HepG2 (cell line): ENCODE measurements around the gene NBEA. TPM values are rescaled to one million over a fixed set of nuclear protein-coding genes. Genes with fewer than 3 reads are reported as not detected.

Source experiments
- ATAC-seq: fragments of 200-7000 bp; cut with Tn5 transposase; 3 replicates; pipeline ENCODE4 v1.9.1; 2020; ENCODE audit warnings: mild to moderate bottlenecking, moderate library complexity
- BruUV-seq: library from RNA; stranded (reverse); fragments of 400-500 nt; replicated peaks from 2 replicates; lab custom pipeline; 2021; lab: Mats Ljungman, UMichigan
- CTCF ChIA-PET: fragments of 300-600 bp; formaldehyde crosslinking; extraction: SDS; loops from one replicate; lab custom pipeline; 2021; ENCODE audit warnings: low total read pairs, inconsistent platforms, low intra/inter-chr PET ratio; lab: Yijun Ruan, JAX
- POLR2A ChIA-PET: fragments of 350-600 bp; sonication (Branson Sonifier 250); formaldehyde crosslinking; loops from one replicate; lab custom pipeline; 2020; ENCODE audit warnings: antibody characterized with exemption, inconsistent platforms; lab: Yijun Ruan, JAX
- DNase-seq: peaks from one replicate; pipeline ENCODE4 v3.0.0-alpha.2; 2015; ENCODE audit warnings: low spot score
- FAIRE-seq: peaks from 3 replicates; lab custom pipeline; 2011; peaks lifted over from hg19 to GRCh38; lab: Jason Lieb, UNC
- H2AFZ ChIP-seq: one replicate; pipeline ENCODE4 v1.6.1; 2011; ENCODE audit warnings: low read length, inconsistent platforms
- H3K27ac ChIP-seq: fragments of 300-600 bp; 3 replicates; pipeline ENCODE4 v1.8.0; 2011; ENCODE audit warnings: mixed run types, mild to moderate bottlenecking, mixed read lengths, low read length, inconsistent platforms; ENCODE audit not compliant: insufficient read depth; ENCODE audit errors: extremely low read length
- H3K27me3 ChIP-seq, 2 experiments: fragments of 200-600 bp in 1 of 2; 2 replicates in 1 of 2; 3 replicates in 1 of 2; pipeline versions ENCODE4 v1.6.0 to v1.8.0; 2011; ENCODE audit warnings: low read length in 2 of 2, mild to moderate bottlenecking in 2 of 2, moderate library complexity in 2 of 2, inconsistent platforms in 1 of 2; ENCODE audit not compliant: insufficient read depth in 2 of 2, control insufficient read depth in 1 of 2
- H3K36me3 ChIP-seq, 2 experiments: fragments of 200-600 bp in 1 of 2; replicated peaks in 1 of 2; 2 replicates in 1 of 2; 3 replicates in 1 of 2; pipeline versions ENCODE4 v1.5.1 to v1.8.0; 2011; ENCODE audit warnings: low read length in 2 of 2, inconsistent platforms in 1 of 2; ENCODE audit not compliant: insufficient read depth in 2 of 2, control insufficient read depth in 1 of 2
- H3K4me1 ChIP-seq: 2 replicates; pipeline ENCODE4 v1.5.1; 2012; ENCODE audit warnings: low read length, inconsistent platforms; ENCODE audit not compliant: insufficient read depth
- H3K4me2 ChIP-seq: 2 replicates; pipeline ENCODE4 v1.6.0; 2011; ENCODE audit warnings: low read depth, low read length, inconsistent platforms
- H3K4me3 ChIP-seq, 3 experiments: fragments of 200-600 bp in 1 of 3; sonication (generic), shearing (Covaris generic) in 1 of 3; replicated peaks in 1 of 3; 2 replicates each; pipeline ENCODE4 v1.5.1; 2011 to 2016; ENCODE audit warnings: low read length in 3 of 3, inconsistent platforms in 2 of 3, low read depth in 2 of 3, mild to moderate bottlenecking in 2 of 3, control low read depth in 1 of 3, mixed read lengths in 1 of 3; ENCODE audit not compliant: insufficient read depth in 1 of 3
- H3K79me2 ChIP-seq: one replicate; pipeline ENCODE4 v1.6.1; 2011; ENCODE audit warnings: low read length, inconsistent platforms; ENCODE audit not compliant: insufficient read depth
- H3K9ac ChIP-seq: 2 replicates; pipeline ENCODE4 v1.6.0; 2011; ENCODE audit warnings: mild to moderate bottlenecking, low read depth, low read length, inconsistent platforms; ENCODE audit not compliant: insufficient read depth
- H3K9me3 ChIP-seq: 2 replicates; pipeline ENCODE4 v1.5.1; 2012; ENCODE audit warnings: mild to moderate bottlenecking, low read length
- H4K20me1 ChIP-seq: 2 replicates; pipeline ENCODE4 v1.6.0; 2011; ENCODE audit warnings: inconsistent platforms, mild to moderate bottlenecking, low read length, moderate library complexity; ENCODE audit not compliant: insufficient read depth
- GFI1 ChIP-seq: sonication (generic); formaldehyde crosslinking; IDR thresholded peaks from 2 replicates; pipeline ENCODE4 v1.5.0; 2020; ENCODE audit warnings: missing genetic modification reagents, mild to moderate bottlenecking, borderline replicate concordance
- ISX ChIP-seq: sonication (generic); formaldehyde crosslinking; conservative IDR thresholded peaks from 2 replicates; pipeline ENCODE4 v1.5.0; 2020; ENCODE audit warnings: missing genetic modification reagents
- SP5 ChIP-seq: IDR thresholded peaks from 2 replicates; pipeline ENCODE4 v1.6.1; 2016; ENCODE audit warnings: low read depth, borderline replicate concordance
- ZFX ChIP-seq: sonication (generic); formaldehyde crosslinking; IDR thresholded peaks from 2 replicates; pipeline ENCODE4 v1.4.0; 2020; ENCODE audit warnings: mild to moderate bottlenecking, low read depth, missing genetic modification reagents, moderate library complexity
- ZNF33B ChIP-seq: sonication (generic); formaldehyde crosslinking; IDR thresholded peaks from 2 replicates; pipeline ENCODE4 v1.5.1; 2020; ENCODE audit warnings: mild to moderate bottlenecking, missing genetic modification reagents
- ZNF546 ChIP-seq: sonication (generic); formaldehyde crosslinking; conservative IDR thresholded peaks from 2 replicates; pipeline ENCODE4 v1.8.1; 2023; ENCODE audit warnings: mild to moderate bottlenecking, missing genetic modification reagents
- ZNF547 ChIP-seq: sonication (generic); formaldehyde crosslinking; IDR thresholded peaks from 2 replicates; pipeline ENCODE4 v1.5.1; 2020; ENCODE audit warnings: mild to moderate bottlenecking, missing genetic modification reagents
- ZNF570 ChIP-seq: sonication (generic); formaldehyde crosslinking; IDR thresholded peaks from 2 replicates; pipeline ENCODE4 v1.4.0; 2020; ENCODE audit warnings: mild to moderate bottlenecking, missing genetic modification reagents, borderline replicate concordance
- WGBS: methylation state at CpG from one replicate; pipeline ENCODE4 v1.1.6; 2017; ENCODE audit warnings: low lambda C conversion rate; 5-methylcytosine and 5-hydroxymethylcytosine counted together
- in situ Hi-C: cut with HindIII; loops from 2 replicates; pipeline ENCODE4 v1.10.0; 2017; ENCODE audit warnings: low pct_unique_long_range_greater_than_20kb; ENCODE audit not compliant: extremely low pct_ligation_motif_present
- intact Hi-C: fragments of 100-400 bp; cut with micrococcal nuclease; formaldehyde crosslinking; loops from one replicate; pipeline ENCODE4 v1.10.0; 2022; ENCODE audit not compliant: unreplicated experiment
- polyA plus RNA-seq, 8 experiments: library from polyadenylated mRNA; depleted of rRNA in 3 of 8; stranded (reverse) in 7 of 8; unstranded in 1 of 8; fragments of >200 nt; fragmentation: Illumina TruSeq in 4 of 8; extraction: Trizol in 4 of 8; gene quantifications; 2 replicates each; pipeline versions ENCODE4 v1.2.1 to v1.2.3, GENCODE V29; 2011 to 2016; ENCODE audit warnings: low read depth in 4 of 8, missing spikeins in 1 of 8, mixed read lengths in 1 of 8; ENCODE audit not compliant: insufficient read depth in 1 of 8
- total RNA-seq, 5 experiments: library from RNA; depleted of rRNA; stranded (reverse); fragments of >200 nt; fragmentation: Illumina TruSeq; extraction: Trizol; gene quantifications; 2 replicates each; pipeline ENCODE4 v1.2.3, GENCODE V29; 2016; ENCODE audit warnings: low read depth in 1 of 5
- TF ChIP-seq, protein P1 (sequence below): sonication (generic); formaldehyde crosslinking; IDR thresholded peaks from 2 replicates; pipeline ENCODE4 v1.5.1; 2020; ENCODE audit warnings: missing genetic modification reagents, mild to moderate bottlenecking, borderline replicate concordance
- TF ChIP-seq, protein P2 (sequence below): sonication (generic); formaldehyde crosslinking; IDR thresholded peaks from 2 replicates; pipeline ENCODE4 v1.4.0; 2020; ENCODE audit warnings: low read depth, missing genetic modification reagents
- TF ChIP-seq, protein P3 (sequence below): sonication (generic); formaldehyde crosslinking; IDR thresholded peaks from 2 replicates; pipeline ENCODE4 v1.5.1; 2020; ENCODE audit warnings: mild to moderate bottlenecking, missing genetic modification reagents
- TF ChIP-seq, protein P4 (sequence below): sonication (generic); formaldehyde crosslinking; IDR thresholded peaks from 2 replicates; pipeline ENCODE4 v1.5.0; 2020; ENCODE audit warnings: mild to moderate bottlenecking, missing genetic modification reagents

NBEA gene
- total and polyA plus RNA-seq, 2 of the 13 experiments (the other 11 are each of a cell fraction or from before 2014, with no cell fraction given), result 2.7 to 2.8 TPM

DNA sequence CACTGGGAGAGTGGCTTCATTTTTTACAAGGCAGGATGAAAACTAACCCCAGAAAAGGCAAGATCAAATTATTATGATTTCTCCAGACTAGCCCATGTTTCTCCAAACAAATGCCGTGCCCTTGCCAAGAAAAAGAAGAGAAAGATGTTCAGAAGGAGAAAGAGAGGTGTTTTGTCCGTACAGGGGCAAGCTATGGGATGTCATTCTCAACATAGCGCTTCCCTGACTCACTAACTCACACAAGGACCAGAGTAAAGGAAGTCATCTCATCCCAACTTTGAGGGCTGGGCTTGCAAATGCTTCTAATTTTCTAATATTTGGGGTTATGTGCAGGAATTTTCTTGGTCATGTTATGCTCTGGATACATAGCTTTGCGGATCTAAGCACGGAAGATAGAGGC is 758.6 kb downstream of the NBEA start:
- Histone ChIP-seq H3K9me3 (no peaks in the 10 kb centered on the region), H4K20me1 (no peaks in the 10 kb centered on the region), H3K4me1 (peaks cover 7% of the 10 kb centered on the region; the same call in 1 of the 2 replicates), H3K27me3 (peaks cover 0 to 15% of the 10 kb centered on the region in 2 experiments; a peak in 1 of 5 replicates)
- no peak for FAIRE-seq
- in situ Hi-C loops, result loop anchor here (25.0 kb wide), 1 partner anchor 488 kb away; no protein-coding TSS in a partner anchor
- 40% methylated on average over 5 of the region's 5 CpGs for WGBS
- no TSS peak for BruUV-seq
- TF ChIP-seq ZNF547 (CRISPR knock-in tag) (no peak), ZNF33B (no peak), ZNF546 (CRISPR knock-in tag) (no peak), ZNF570 (CRISPR knock-in tag) (no peak), ZFX (no peak), GFI1 (no peak), SP5 (no peak), ISX (CRISPR knock-in tag) (no peak)
- TF ChIP-seq, protein P1, sequence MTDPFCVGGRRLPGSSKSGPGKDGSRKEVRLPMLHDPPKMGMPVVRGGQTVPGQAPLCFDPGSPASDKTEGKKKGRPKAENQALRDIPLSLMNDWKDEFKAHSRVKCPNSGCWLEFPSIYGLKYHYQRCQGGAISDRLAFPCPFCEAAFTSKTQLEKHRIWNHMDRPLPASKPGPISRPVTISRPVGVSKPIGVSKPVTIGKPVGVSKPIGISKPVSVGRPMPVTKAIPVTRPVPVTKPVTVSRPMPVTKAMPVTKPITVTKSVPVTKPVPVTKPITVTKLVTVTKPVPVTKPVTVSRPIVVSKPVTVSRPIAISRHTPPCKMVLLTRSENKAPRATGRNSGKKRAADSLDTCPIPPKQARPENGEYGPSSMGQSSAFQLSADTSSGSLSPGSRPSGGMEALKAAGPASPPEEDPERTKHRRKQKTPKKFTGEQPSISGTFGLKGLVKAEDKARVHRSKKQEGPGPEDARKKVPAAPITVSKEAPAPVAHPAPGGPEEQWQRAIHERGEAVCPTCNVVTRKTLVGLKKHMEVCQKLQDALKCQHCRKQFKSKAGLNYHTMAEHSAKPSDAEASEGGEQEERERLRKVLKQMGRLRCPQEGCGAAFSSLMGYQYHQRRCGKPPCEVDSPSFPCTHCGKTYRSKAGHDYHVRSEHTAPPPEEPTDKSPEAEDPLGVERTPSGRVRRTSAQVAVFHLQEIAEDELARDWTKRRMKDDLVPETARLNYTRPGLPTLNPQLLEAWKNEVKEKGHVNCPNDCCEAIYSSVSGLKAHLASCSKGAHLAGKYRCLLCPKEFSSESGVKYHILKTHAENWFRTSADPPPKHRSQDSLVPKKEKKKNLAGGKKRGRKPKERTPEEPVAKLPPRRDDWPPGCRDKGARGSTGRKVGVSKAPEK (CRISPR knock-in tag), result no peak
- TF ChIP-seq, protein P2, sequence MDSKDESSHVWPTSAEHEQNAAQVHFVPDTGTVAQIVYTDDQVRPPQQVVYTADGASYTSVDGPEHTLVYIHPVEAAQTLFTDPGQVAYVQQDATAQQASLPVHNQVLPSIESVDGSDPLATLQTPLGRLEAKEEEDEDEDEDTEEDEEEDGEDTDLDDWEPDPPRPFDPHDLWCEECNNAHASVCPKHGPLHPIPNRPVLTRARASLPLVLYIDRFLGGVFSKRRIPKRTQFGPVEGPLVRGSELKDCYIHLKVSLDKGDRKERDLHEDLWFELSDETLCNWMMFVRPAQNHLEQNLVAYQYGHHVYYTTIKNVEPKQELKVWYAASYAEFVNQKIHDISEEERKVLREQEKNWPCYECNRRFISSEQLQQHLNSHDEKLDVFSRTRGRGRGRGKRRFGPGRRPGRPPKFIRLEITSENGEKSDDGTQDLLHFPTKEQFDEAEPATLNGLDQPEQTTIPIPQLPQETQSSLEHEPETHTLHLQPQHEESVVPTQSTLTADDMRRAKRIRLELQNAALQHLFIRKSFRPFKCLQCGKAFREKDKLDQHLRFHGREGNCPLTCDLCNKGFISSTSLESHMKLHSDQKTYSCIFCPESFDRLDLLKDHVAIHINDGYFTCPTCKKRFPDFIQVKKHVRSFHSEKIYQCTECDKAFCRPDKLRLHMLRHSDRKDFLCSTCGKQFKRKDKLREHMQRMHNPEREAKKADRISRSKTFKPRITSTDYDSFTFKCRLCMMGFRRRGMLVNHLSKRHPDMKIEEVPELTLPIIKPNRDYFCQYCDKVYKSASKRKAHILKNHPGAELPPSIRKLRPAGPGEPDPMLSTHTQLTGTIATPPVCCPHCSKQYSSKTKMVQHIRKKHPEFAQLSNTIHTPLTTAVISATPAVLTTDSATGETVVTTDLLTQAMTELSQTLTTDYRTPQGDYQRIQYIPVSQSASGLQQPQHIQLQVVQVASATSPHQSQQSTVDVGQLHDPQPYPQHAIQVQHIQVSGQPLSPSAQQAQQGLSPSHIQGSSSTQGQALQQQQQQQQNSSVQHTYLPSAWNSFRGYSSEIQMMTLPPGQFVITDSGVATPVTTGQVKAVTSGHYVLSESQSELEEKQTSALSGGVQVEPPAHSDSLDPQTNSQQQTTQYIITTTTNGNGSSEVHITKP (CRISPR knock-in tag), result no peak
- TF ChIP-seq, protein P3, sequence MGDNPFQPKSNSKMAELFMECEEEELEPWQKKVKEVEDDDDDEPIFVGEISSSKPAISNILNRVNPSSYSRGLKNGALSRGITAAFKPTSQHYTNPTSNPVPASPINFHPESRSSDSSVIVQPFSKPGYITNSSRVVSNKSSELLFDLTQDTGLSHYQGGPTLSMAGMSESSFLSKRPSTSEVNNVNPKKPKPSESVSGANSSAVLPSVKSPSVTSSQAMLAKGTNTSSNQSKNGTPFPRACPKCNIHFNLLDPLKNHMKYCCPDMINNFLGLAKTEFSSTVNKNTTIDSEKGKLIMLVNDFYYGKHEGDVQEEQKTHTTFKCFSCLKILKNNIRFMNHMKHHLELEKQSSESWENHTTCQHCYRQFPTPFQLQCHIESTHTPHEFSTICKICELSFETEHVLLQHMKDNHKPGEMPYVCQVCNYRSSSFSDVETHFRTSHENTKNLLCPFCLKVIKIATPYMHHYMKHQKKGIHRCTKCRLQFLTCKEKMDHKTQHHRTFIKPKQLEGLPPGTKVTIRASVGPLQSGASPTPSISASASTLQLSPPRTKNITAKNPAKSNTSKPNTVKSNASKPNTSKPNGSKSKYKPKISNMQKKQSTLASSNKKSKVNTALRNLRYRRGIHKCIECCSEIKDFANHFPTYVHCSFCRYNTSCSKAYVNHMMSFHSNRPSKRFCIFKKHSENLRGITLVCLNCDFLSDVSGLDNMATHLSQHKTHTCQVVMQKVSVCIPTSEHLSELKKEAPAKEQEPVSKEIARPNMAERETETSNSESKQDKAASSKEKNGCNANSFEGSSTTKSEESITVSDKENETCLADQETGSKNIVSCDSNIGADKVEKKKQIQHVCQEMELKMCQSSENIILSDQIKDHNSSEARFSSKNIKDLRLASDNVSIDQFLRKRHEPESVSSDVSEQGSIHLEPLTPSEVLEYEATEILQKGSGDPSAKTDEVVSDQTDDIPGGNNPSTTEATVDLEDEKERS (CRISPR knock-in tag), result no peak
- TF ChIP-seq, protein P4, sequence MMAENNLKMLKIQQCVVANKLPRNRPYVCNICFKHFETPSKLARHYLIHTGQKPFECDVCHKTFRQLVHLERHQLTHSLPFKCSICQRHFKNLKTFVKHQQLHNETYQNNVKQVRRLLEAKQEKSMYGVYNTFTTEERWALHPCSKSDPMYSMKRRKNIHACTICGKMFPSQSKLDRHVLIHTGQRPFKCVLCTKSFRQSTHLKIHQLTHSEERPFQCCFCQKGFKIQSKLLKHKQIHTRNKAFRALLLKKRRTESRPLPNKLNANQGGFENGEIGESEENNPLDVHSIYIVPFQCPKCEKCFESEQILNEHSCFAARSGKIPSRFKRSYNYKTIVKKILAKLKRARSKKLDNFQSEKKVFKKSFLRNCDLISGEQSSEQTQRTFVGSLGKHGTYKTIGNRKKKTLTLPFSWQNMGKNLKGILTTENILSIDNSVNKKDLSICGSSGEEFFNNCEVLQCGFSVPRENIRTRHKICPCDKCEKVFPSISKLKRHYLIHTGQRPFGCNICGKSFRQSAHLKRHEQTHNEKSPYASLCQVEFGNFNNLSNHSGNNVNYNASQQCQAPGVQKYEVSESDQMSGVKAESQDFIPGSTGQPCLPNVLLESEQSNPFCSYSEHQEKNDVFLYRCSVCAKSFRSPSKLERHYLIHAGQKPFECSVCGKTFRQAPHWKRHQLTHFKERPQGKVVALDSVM, result no peak
- TF ChIP-seq, all 625 proteins: peak for 0
- intact Hi-C loops, result no loop called here
- H3K79me2 ChIP-seq, result no peaks in the 10 kb centered on the region
- no peaks in the 10 kb centered on the region for H3K36me3 ChIP-seq
- no peak overlapping the region for H3K4me2 ChIP-seq
- no peak overlapping the region for H3K4me3 ChIP-seq
- DNase-seq, result no peak
- H3K9ac ChIP-seq, result no peak overlapping the region
- no peak overlapping the region for H2AFZ ChIP-seq
- H3K27ac ChIP-seq, result no peak overlapping the region
- ATAC-seq, result no peak
- ChIA-PET CTCF (no interaction called here), POLR2A (no interaction called here)
